ENCODE results near the gene MOCOS. TPM values are rescaled to one million over a fixed set of nuclear protein-coding genes. Genes with fewer than 3 reads are reported as not detected.

The MOCOS gene
- total and polyA plus RNA-seq, 2 donors (not counting 1 experiment from before 2014, with no cell fraction given), result 0.01 to 0.05 TPM

DNA sequence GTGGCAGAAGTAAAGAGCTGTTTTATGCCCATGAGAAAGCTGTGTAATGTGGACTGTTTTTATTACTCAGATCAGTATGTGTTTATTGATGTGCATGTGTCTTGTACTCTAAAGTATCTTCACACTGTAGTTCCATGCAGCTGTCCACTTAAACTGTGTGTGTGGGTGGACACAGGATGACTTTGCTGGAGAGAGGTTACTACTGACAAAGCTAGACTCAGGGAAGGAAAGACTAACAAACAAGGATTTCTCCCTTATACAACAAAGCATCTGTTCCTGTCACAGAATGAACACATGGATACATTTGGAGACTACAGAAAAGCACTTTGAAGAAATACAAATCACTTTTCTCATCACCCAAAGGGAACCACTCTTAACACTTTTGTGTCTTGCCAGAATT lies 120.2 kb downstream of the MOCOS start:
- DNase-seq (no peak), ATAC-seq (ENCODE audit: low read depth) (no peak)
- Histone ChIP-seq H3K4me2 (replicated peaks; ENCODE audit: low read depth, low read length, poor library complexity, severe bottlenecking) (no peak overlapping the region), H2AFZ (ENCODE audit: insufficient read depth, low read depth, low read length, poor library complexity, severe bottlenecking) (no peak overlapping the region), H4K20me1 (ENCODE audit: control insufficient read depth, insufficient read depth, low read length, poor library complexity, severe bottlenecking) (no peaks in the 10 kb centered on the region), H3K9ac (ENCODE audit: low read length) (no peak overlapping the region), H3K4me3 (ENCODE audit: control extremely low read depth in 1 of 5, extremely low read depth in 1 of 5, insufficient read depth in 1 of 5, low read depth in 2 of 5, low read length in 4 of 5) (no peak overlapping the region), H3K9me3 (ENCODE audit: control extremely low read depth in 1 of 3, control insufficient read depth in 2 of 3, insufficient read depth in 1 of 3, low read length in 2 of 3) (no peaks in the 10 kb centered on the region), H3K4me1 (ENCODE audit: control insufficient read depth in 2 of 2, insufficient read depth in 2 of 2, low read length in 2 of 2) (no peaks in the 10 kb centered on the region), H3K27me3 (replicated peaks in 1 of 4; ENCODE audit: control extremely low read depth in 1 of 4, control insufficient read depth in 3 of 4, insufficient read depth in 4 of 4, low read length in 3 of 4) (peaks cover 0 to 23% (median 17%) of the 10 kb centered on the region in 4 experiments), H3K79me2 (ENCODE audit: control insufficient read depth, insufficient read depth, low read length) (no peaks in the 10 kb centered on the region), H3K36me3 (replicated peaks in 1 of 2; ENCODE audit: control extremely low read depth in 1 of 2, control insufficient read depth in 1 of 2, extremely low read depth in 1 of 2, insufficient read depth in 2 of 2, low read length in 1 of 2) (no peaks in the 10 kb centered on the region), H3K27ac (ENCODE audit: low read length in 2 of 2) (no peak overlapping the region)
- POLR2A ChIA-PET, result no interaction called here
- Mint-ChIP-seq H3K4me3 (no peak overlapping the region), H3K27ac (no peak overlapping the region), H3K27me3 (peaks cover 79% of the 10 kb centered on the region), H3K9me3 (ENCODE audit: insufficient read depth) (no peaks in the 10 kb centered on the region), H3K4me1 (no peaks in the 10 kb centered on the region)
- CTCF ChIA-PET, result no interaction called here
- no peak for TF ChIP-seq EZH2 (IDR thresholded peaks at IDR 0.05; ENCODE audit: borderline replicate concordance, insufficient read depth, low read depth, low read length, poor library complexity, severe bottlenecking)
- TF ChIP-seq, protein P1, sequence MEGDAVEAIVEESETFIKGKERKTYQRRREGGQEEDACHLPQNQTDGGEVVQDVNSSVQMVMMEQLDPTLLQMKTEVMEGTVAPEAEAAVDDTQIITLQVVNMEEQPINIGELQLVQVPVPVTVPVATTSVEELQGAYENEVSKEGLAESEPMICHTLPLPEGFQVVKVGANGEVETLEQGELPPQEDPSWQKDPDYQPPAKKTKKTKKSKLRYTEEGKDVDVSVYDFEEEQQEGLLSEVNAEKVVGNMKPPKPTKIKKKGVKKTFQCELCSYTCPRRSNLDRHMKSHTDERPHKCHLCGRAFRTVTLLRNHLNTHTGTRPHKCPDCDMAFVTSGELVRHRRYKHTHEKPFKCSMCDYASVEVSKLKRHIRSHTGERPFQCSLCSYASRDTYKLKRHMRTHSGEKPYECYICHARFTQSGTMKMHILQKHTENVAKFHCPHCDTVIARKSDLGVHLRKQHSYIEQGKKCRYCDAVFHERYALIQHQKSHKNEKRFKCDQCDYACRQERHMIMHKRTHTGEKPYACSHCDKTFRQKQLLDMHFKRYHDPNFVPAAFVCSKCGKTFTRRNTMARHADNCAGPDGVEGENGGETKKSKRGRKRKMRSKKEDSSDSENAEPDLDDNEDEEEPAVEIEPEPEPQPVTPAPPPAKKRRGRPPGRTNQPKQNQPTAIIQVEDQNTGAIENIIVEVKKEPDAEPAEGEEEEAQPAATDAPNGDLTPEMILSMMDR (IDR thresholded peaks at IDR 0.05), result no peak
- intact Hi-C loops (cut with micrococcal nuclease), result no loop called here

DNA sequence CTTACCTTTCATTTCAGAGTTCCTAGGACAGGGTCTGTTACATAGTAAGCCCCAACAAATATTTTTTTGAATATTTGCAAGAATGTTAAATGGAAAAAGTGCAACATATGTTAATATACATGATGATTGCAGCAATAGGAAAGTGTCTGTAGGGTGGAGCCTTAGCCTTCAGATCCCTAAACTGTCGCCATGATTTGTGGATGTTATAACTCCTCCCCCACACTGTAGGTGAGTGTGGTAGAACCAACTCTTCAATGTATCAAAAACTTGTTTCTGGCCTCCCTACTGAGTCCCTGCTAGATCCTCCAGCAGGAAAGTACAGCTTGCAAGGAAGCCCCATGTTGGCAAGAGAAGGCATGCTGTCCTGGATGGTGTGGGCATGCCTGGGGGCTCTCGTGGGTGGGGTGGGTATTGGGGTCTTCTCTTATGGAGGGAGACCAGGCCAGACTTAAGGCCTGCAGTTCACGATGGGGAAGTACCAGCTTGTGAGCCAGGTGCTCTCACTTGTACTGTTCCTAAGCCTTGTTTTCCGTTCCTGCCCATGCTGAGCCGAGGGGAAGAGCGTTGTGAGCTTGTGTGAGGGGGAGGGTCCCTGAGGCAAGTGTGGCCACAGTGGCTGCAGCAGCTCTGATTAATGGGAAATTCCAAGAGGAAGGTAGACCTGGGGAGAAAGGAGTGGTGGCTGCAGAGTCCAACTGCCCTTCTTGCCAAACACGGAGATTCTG lies 121.6 kb downstream of the MOCOS start:
- Mint-ChIP-seq H3K27ac (no peak overlapping the region), H3K4me3 (no peak overlapping the region), H3K27me3 (peaks cover 75% of the 10 kb centered on the region), H3K9me3 (ENCODE audit: insufficient read depth) (no peaks in the 10 kb centered on the region), H3K4me1 (no peaks in the 10 kb centered on the region)
- CTCF ChIA-PET, result no interaction called here
- 79% methylated on average over 6 of the region's 7 CpGs for WGBS (ENCODE audit: insufficient coverage)
- ATAC-seq (ENCODE audit: low read depth) (no peak), DNase-seq (no peak)
- no peaks in the 10 kb centered on the region for H3K9me3 ChIP-seq (ENCODE audit: control extremely low read depth in 1 of 3, control insufficient read depth in 2 of 3, insufficient read depth in 1 of 3, low read length in 2 of 3)
- no peaks in the 10 kb centered on the region for H3K4me1 ChIP-seq (ENCODE audit: control insufficient read depth in 2 of 2, insufficient read depth in 2 of 2, low read length in 2 of 2)
- no peak overlapping the region for H3K4me3 ChIP-seq (ENCODE audit: control extremely low read depth in 1 of 5, extremely low read depth in 1 of 5, insufficient read depth in 1 of 5, low read depth in 2 of 5, low read length in 4 of 5)
- H2AFZ ChIP-seq (ENCODE audit: insufficient read depth, low read depth, low read length, poor library complexity, severe bottlenecking), result no peak overlapping the region
- no peaks in the 10 kb centered on the region for H4K20me1 ChIP-seq (ENCODE audit: control insufficient read depth, insufficient read depth, low read length, poor library complexity, severe bottlenecking)
- H3K9ac ChIP-seq (ENCODE audit: low read length), result no peak overlapping the region
- H3K27me3 ChIP-seq (replicated peaks in 1 of 4; ENCODE audit: control extremely low read depth in 1 of 4, control insufficient read depth in 3 of 4, insufficient read depth in 4 of 4, low read length in 3 of 4), result peaks cover 0 to 12% (median 6%) of the 10 kb centered on the region in 4 experiments
- no peak overlapping the region for H3K4me2 ChIP-seq (replicated peaks; ENCODE audit: low read depth, low read length, poor library complexity, severe bottlenecking)
- H3K79me2 ChIP-seq (ENCODE audit: control insufficient read depth, insufficient read depth, low read length), result no peaks in the 10 kb centered on the region
- no peaks in the 10 kb centered on the region for H3K36me3 ChIP-seq (replicated peaks in 1 of 2; ENCODE audit: control extremely low read depth in 1 of 2, control insufficient read depth in 1 of 2, extremely low read depth in 1 of 2, insufficient read depth in 2 of 2, low read length in 1 of 2)
- no peak overlapping the region for H3K27ac ChIP-seq (ENCODE audit: low read length in 2 of 2)
- TF ChIP-seq, protein P1 (IDR thresholded peaks at IDR 0.05), result no peak
- no peak for TF ChIP-seq EZH2 (IDR thresholded peaks at IDR 0.05; ENCODE audit: borderline replicate concordance, insufficient read depth, low read depth, low read length, poor library complexity, severe bottlenecking)
- intact Hi-C loops (cut with micrococcal nuclease), result no loop called here
- POLR2A ChIA-PET, result no interaction called here
